ENCODE results near the gene RBM28. TPM values are rescaled to one million over a fixed set of nuclear protein-coding genes. Genes with fewer than 3 reads are reported as not detected.

The RBM28 gene
- total and polyA plus RNA-seq, 2 of the 8 experiments (the other 6 are each of a cell fraction or from before 2014, with no cell fraction given): 12.8 to 65.3 TPM

DNA sequence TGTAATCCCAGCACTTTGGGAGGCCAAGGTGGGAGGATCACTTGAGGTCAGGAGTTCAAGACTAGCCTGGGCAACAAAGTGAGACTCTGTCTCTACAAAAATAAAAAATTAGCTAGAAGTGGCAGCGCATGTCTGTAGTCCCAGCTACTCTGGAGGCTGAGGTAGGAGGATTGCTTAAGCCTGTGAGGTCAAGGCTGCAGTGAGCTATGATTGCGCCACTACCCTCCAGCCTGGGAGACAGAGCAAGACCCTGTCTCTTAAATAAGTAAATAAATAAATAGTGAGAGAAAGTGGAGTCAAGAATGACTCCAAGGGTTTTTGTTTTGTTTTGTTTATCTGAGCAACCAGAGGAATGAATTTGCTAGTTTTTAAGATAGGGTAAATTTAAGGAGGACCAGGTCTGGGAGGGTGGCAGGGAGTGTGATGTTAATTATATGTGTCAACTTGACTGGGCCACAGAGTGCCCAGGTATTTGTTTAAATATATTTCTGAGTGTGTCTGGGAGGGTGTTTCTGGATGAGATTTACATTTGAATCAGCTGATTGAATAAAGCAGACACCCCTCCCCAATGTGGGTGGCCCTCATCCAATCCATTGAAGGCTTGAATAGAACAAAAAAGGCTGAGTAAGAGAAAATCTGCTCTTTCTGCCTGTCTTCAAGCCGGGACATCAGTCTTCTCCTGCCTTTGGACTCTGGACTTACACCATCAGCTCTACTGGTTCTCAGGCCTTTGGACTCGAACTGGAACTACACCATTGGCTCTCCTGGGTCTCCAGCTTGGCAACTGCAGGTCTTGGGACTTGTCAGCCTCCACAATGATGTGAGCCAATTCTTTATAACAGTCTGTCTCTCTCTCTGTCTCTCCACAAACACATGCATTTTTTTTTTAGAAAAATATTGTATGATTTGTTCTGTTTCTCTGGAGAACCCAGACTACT, 42.5 kb upstream of the RBM28 start:
- H3K4me3 ChIP-seq (ENCODE audit: extremely low read depth in 1 of 4, insufficient read depth in 2 of 4, low read depth in 3 of 4, low read length in 4 of 4): no peak overlapping the region
- H3K27ac ChIP-seq (ENCODE audit: low read depth, low read length): no peak overlapping the region
- no peaks in the 10 kb centered on the region for H3K79me2 ChIP-seq (ENCODE audit: control insufficient read depth in 1 of 2, insufficient read depth in 2 of 2, low read length in 2 of 2)
- no peak overlapping the region for H3K9ac ChIP-seq (replicated peaks in 1 of 4; ENCODE audit: extremely low read depth in 1 of 4, low read depth in 3 of 4, low read length in 3 of 4)
- DNase-seq (ENCODE audit: low read depth in 1 of 2, low spot score in 2 of 2) (no peak), FAIRE-seq (no peak)
- no peak overlapping the region for H4K91ac ChIP-seq (replicated peaks; ENCODE audit: insufficient read length, low read length)
- no peak overlapping the region for H2BK20ac ChIP-seq (ENCODE audit: low read length)
- no peak overlapping the region for H3K23ac ChIP-seq (ENCODE audit: insufficient read length)
- ChIA-PET CTCF (ENCODE audit: partially characterized antibody) (interaction anchor here (1.1 to 19.2 kb wide), 12 partner anchors 9 to 75 kb away, joined by 3 to 345 read pairs (median 28); partner anchors contain the start of genes IMPDH1, PRRT4 and RBM28), POLR2A (ENCODE audit: partially characterized antibody) (interaction anchor here (1.4 to 2.1 kb wide), 3 partner anchors 22 to 42 kb away, joined by 6 to 11 read pairs (median 7); partner anchors contain the start of gene RBM28)
- no peak overlapping the region for H2BK120ac ChIP-seq (replicated peaks; ENCODE audit: low read depth, low read length)
- H3K4me1 ChIP-seq (replicated peaks in 1 of 4; ENCODE audit: control insufficient read depth in 3 of 4, insufficient read depth in 4 of 4, low read length in 3 of 4): peaks cover 0 to 15% (median 13%) of the 10 kb centered on the region in 4 experiments; a peak in 6 of 7 replicates
- no peak overlapping the region for H4K5ac ChIP-seq (ENCODE audit: insufficient read length, low read depth, low read length)
- no peaks in the 10 kb centered on the region; the same call in 1 of the 2 replicates for H3K23me2 ChIP-seq (ENCODE audit: low read depth, low read length)
- H2BK15ac ChIP-seq (ENCODE audit: low read length): no peak overlapping the region
- H3K4me2 ChIP-seq (ENCODE audit: insufficient read depth in 1 of 2, low read depth in 2 of 2, low read length in 2 of 2): no peak overlapping the region
- H3K4ac ChIP-seq (replicated peaks; ENCODE audit: insufficient read length, low read depth, low read length): no peak overlapping the region
- H3K36me3 ChIP-seq (ENCODE audit: control insufficient read depth in 2 of 4, insufficient read depth in 4 of 4, low read length in 3 of 4): no peaks in the 10 kb centered on the region
- H2BK5ac ChIP-seq (ENCODE audit: low read depth, low read length): no peak overlapping the region
- no peak overlapping the region for H3K18ac ChIP-seq (ENCODE audit: extremely low read depth, low read length)
- no peak overlapping the region for H3K56ac ChIP-seq (replicated peaks; ENCODE audit: insufficient read length, low read depth, low read length)
- no peaks in the 10 kb centered on the region for H4K20me1 ChIP-seq (replicated peaks in 1 of 2; ENCODE audit: control insufficient read depth in 1 of 2, insufficient read depth in 2 of 2, low read length in 2 of 2)
- WGBS, 2 experiments (ENCODE audit: extremely low coverage in 1 of 2, insufficient coverage in 1 of 2, insufficient read length in 1 of 2, insufficient replicate concordance in 2 of 2, low coverage in 1 of 2, low lambda C conversion rate in 2 of 2, missing lambda C conversion rate in 1 of 2): 86% methylated on average over 4 of the region's 4 CpGs; no CpG with 5 or more reads in 1 of the 2 experiments
- H2AK5ac ChIP-seq (ENCODE audit: low read depth, low read length): no peak overlapping the region
- no peak overlapping the region for H3K14ac ChIP-seq (ENCODE audit: insufficient read length)
- no peak overlapping the region for H2BK12ac ChIP-seq (ENCODE audit: low read depth, low read length)
- no peak overlapping the region for H4K8ac ChIP-seq (ENCODE audit: extremely low read depth, insufficient read depth, low read length)
- H2AFZ ChIP-seq (ENCODE audit: low read length): no peak overlapping the region
- no peaks in the 10 kb centered on the region for H3K9me3 ChIP-seq (ENCODE audit: insufficient read depth in 2 of 2, low read depth in 1 of 2, low read length in 1 of 2)
- H3K27me3 ChIP-seq (replicated peaks in 1 of 4; ENCODE audit: control insufficient read depth in 3 of 4, extremely low read depth in 1 of 4, insufficient read depth in 3 of 4, low read length in 3 of 4): peaks cover 0 to 6% (median 0%) of the 10 kb centered on the region in 4 experiments; a peak in 2 of 7 replicates
- H3K79me1 ChIP-seq (ENCODE audit: low read depth, low read length): no peaks in the 10 kb centered on the region
- TF ChIP-seq CEBPB (IDR thresholded peaks at IDR 0.05; ENCODE audit: low read depth, low read length): peak; percentile 17; the same call in 1 of the 2 replicates
- no peak for TF ChIP-seq EZH2 (IDR thresholded peaks at IDR 0.05; ENCODE audit: low read depth, low read length, severe bottlenecking)
